HG03575 (cell line): ENCODE measurements around the gene KCNJ15.

ENCODE experiments used
- ATAC-seq: cut with Tn5 transposase; IDR thresholded peaks from one replicate; pipeline ENCODE4 v1.9.1; 2021; ENCODE audit not compliant: unreplicated experiment, insufficient number of reproducible peaks, low FRiP score; ENCODE audit errors: extremely low read depth

Gene KCNJ15

DNA sequence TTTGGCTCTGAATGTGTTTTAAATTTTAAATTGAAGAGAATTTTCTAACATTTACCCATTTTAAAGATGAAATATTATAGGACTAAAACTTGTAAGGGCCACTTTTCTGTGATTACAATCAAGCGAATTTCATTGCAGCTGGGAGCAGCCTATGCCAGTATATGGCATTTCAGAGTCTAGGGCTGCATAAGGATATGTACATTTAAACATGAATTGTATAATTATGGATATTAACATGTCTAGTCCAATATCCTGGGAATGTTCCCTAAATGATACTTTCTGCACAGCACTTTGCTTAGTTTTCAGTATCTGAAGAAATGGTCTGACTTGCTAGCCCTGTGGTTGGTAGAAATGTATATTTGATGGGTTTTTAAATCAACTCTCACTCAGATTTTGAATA lies 8.4 kb downstream of the KCNJ15 start:
- ATAC-seq = no peak

DNA sequence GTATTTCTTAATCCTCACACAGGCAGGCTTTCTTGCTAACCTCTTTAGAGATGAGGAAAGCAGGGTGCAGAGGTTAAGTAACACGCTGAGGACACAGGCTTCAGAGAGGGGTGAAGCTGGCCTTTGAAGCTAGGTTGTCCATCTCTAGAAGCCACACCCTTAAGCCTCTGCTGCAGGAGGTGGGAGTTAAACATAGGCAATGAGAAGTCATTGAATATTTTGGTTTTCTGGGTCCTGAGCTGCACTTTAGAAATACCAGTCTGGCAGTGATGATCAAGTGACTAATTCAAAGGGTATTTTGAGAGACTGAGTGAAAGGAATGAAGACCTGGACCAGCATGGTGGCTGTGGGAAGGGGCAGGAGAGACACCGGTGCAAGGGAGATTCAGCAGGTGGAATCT lies 9.9 kb downstream of the KCNJ15 start:
- no peak for ATAC-seq

DNA sequence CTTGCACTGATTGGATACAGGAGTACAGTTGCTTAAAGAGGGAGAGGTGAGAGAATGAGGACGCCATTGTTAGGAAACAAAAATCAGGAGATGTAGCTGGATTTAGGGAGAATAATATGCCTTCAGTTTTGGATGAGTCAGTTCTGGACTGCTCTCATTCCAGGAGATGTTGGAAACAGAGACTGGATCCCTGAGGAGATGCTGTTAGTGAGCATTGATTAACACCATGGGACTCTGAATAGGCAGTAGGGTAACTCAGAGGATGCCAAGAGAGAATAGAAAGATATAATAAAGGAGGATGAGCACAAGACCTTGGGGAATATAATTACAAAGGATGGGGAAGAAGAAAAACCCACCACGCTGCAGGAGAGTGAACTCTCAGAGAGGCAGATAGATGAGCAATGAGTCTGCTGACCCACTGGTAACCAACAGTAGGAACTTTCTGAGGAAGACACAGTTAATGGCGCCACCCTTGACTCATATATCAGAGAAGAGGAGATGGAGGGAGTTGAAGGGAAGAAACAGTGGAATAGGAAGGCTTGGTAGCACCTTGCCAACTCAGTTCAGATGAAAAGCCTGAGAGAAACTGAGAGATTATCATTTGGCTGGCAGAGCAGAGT lies 10.5 kb downstream of the KCNJ15 start:
- ATAC-seq = no peak

DNA sequence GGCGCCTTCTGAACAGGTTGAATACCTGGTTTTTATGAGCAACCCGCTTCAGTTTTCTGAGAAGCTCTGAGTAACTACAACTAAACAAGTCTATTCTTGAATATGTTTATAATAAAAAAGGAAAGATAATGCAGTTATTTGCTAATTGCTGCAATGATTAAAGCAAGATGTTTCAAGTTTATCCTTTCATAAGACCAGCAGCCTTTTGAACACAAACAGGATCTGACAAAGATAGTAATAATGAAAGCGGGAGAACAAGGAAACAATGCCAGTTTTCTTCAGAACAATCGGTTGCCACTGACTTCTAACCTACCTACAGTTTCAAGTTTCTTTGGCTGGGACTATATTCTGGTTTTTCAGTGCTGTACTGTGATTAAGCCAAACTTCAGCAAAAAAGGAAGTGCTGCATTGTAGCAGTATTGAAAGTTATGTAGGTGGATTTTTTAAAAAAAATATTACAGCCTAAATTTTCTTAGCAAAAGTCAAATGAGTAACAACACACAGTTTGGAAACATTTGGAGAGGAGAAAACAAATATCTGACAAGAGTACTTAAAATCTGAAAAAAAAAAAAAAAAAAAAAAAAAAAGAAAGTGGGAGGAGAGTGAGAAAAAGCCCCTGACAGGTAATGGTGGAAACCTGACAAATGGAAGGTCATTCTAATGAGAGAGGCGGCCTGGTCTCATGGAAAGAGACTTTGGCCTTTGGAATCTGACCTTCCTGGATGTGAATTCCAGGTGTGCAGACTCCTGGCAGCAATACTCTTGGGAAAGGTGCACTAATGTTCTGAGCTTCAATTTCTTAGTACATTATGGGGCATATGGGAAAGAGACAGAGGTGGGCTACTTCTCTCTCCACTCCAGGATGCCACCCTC lies 11.4 kb downstream of the KCNJ15 start:
- no peak for ATAC-seq

DNA sequence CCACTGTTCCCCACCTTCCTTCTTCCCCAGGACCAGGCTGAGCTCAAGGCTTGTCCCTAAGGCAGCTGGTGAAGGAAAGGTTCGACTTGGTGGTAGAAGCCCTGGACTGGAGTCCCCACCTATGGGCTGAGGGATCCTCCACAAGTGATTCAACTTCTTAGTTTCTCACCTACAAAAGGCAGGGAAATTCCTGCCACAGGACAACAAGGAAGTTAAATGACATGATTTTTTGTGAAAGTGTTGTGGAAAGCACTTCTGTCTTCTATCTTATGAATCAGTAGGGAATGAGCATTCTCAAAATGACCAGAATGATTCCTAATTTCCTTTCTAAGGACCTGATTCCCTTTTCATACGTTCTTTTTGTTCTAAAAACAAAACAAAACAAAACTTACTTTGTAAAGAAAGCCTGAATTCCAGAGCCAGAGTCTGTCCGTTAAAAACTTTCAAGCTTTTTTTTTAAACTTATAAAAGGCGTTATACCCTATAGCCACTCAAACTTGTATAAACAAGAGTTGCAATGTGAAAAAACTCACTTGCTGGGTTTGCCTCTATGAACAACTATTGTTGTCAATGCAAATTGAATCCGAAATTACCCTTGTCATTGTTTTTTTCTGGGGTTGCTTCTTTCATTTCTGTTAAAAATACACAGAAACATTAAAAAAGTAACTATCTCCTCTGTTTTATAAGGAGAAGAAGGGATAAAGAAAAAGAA lies 12.2 kb downstream of the KCNJ15 start:
- no peak for ATAC-seq

DNA sequence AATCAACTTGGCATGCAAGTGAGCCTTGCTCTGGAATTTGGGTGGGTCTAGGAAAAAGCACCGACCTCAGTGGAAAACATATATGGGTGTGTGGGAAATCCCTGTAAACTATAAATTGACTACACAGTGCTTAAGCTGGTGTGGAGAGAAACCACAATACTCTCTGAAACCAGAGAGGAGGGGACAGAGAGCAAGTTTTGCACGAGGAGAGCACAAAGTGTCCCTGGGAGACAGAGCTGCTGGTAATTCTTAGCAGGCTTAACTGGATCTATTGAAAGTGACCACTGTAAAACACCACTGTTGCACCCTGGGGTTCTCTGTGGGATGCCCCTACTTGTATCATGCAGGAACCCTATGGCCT lies 12.8 kb downstream of the KCNJ15 start:
- ATAC-seq = no peak

DNA sequence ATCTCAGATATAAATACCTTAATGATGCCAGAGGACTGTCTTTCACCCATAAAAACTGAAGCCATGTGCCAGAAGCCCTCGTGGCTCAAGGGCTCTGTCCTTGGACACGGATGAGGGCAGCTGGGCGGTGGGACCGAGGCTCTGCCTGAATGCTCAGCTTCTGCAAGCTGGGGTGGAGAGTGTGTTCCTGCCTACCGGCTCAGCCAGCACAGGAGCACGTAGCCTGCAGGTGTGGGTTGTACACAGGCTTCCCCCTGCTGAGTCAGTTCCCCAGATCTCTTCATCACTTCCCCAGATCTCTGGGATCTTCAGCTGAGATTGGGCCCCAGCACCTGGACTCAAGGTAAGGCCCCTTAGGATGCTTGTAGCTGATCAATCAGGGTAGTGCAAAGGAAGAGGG lies 15.4 kb downstream of the KCNJ15 start:
- no peak for ATAC-seq

DNA sequence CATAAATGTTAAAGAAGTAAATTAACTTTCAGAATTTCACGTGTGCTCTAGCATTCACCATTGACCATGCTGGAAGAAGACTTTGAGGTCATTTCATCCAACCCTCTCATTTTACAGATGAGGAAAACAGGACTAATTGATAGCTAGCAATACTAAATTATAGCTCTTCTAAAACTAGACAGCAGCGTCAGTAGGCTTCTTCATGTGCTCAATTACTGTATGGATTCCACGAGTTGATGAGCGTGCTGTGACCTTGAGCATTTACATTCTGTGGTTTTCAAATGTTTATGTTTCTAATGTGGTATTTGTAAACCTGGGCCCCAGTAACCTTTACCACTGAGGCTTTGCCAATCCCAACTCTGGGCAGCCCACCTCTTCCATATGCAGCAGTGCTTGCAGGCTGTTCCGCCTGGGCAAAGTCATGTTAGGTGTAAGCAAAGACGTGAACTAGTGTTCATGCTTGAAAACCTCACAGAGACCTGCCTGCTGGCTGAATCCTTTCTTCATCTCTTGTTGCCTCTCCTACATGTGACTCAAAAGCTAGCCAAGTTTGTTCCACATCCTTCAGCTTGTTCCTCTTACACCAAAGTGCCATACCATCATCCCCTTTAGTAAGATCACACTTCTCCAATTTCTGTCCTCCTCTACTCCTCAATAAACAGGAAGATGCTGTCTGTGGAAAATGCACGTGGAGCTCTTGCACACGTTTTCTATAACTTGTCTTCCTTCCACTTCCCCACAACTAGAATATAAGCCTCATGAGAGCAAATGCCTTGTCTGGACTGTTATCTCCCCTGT lies 17.2 kb downstream of the KCNJ15 start:
- ATAC-seq = no peak

DNA sequence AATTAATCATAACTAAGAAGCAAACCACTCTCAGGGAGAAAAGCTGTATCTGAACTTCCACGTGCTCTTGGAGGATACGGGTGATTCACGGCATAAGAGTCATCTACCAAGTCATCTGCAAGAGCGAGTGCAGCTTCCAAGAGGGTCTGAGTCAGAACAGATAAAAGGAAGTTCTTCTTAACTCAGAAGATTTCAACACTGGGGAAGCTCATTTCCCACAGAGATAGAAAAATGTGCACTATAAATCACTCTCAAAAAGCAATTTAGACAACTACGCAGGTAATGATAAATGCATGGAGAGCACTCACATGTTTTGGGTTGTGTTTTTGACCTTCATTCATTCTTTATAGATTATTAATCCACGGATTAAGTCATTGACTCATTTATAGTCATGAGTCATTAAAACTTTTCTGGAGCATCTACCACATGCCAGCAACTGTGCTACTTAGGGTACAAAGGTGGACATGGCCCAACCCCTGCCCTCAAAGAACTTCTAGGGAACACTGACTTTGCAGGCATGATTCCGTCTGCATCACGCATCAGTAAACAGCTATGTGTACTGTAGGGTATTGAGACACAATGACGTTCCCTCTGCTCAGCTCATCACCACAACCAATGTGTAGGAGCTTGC lies 20.8 kb downstream of the KCNJ15 start:
- ATAC-seq = no peak

DNA sequence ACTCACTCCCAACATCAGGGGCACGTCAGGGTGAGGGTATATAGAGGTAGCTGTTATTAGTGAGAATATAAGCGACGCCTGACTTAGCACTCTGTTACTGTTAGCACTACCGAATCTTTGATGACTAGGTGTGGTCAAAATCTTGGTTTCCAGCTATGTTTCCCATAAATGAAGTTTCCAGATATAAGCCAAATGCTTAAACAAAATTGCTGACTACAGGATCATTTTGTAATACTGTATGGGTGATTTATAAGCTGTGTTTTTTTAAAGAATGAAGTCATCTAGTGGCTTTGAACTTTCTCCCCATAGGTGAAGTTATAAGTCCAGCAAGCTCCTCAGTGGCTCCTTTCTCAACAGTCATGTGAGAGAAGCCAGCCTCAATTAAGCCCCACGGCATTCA lies 23.7 kb downstream of the KCNJ15 start:
- no peak for ATAC-seq

DNA sequence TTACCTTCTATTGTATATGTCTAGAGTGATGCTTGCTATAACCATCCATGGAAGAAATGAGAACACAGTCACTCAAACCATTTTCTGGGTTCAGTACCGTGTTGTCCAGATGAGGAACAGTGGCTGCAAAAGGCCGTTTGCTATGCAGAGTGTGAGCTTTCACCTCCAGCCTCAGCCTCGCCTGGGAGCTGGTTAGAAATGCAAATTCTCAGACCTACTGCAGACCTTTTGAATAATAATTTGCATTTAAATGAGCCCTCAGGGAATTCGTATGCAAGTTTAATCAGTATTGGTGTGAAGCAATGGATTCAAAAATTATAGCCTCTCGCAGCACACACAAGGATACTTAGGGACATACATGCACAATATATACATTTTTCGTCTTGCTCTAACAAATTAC lies 24.1 kb downstream of the KCNJ15 start:
- no peak for ATAC-seq

DNA sequence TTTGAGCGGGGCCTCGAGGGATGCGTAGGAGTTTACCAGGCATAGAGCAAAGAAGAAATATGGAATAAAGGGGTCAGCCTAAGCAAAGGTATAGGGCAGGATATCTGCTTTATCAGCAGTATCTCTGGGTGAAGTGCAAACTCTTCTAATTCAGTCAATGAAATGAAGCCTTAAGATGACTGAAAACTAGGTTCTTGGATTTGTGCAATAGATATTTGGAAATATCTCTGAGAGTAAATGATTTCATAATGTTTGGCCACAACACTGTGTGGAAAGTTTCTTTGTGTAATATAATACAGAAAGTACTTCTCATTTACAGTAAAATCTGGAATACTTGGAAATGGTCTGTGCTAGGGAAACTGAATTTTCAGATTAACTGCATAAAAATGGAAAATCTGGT lies 26.1 kb downstream of the KCNJ15 start:
- no peak for ATAC-seq

DNA sequence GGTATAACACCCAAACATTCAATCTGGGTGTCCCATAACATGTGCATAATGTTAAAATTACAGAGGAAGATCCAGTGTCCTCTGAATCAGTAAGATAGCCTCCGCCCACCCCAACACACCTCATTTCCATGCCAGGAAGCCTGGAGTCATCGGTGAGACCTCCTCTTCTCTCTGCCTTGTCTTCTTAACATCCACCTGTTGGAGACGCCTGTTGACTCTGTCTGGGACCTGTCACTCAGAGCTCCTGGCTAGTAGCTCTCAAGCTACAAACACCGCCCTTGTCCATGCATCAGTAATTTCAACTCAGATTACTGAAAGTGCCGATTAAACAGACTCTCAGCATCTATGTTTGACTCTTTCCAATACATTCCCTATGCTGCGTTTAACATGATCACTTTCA lies 27.4 kb downstream of the KCNJ15 start:
- no peak for ATAC-seq

DNA sequence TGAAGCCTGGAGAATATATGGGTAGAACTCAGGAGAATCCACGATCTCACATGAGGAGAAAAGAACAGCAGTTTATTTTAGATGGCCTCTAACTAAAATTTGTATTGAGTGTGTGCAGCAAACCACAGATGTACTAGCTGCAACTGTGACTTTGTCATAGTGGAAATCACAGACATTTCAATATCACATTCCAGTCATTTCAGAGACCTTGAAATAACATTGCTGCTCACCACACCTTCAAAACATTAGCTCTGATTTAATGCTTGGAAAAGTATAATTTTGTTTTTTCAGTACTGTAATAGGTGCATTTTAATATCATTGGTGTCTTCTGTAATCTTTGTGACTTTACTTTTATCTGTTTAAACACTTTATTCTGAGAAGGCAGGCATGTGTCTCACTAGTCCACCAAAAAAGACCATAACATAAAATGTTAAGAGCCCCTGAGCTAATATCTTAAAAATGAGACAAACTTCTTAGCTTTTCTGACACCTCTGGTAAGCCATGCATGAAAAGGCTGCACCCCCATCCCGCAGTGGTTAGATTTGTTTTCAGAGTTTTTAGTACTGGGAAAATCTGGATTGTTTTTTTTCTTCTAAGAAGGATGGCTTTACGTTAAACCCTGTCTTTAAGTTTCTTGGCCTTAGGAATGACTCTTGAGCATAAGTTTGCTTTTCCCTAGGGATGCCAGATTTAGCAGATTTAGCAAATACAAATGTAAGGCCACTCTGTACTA lies 30.1 kb downstream of the KCNJ15 start:
- no peak for ATAC-seq

DNA sequence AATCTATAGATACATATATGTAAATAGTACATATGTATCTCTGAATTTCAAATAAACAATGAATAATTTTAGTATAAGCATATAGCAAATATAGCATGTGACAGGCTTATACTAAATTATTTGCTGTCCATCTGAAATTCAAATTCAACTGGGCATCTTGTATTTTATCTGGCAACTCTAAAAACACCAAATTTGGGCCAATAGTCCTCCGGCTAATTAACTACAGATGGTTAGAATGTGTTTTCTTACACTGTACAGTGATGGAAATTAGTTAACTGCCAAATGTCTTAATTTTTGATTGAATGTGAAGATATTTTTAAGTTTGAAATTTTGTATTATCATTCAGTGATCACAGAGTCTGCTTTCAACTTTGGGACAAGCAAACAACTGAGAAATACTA lies 30.7 kb downstream of the KCNJ15 start:
- no peak for ATAC-seq

DNA sequence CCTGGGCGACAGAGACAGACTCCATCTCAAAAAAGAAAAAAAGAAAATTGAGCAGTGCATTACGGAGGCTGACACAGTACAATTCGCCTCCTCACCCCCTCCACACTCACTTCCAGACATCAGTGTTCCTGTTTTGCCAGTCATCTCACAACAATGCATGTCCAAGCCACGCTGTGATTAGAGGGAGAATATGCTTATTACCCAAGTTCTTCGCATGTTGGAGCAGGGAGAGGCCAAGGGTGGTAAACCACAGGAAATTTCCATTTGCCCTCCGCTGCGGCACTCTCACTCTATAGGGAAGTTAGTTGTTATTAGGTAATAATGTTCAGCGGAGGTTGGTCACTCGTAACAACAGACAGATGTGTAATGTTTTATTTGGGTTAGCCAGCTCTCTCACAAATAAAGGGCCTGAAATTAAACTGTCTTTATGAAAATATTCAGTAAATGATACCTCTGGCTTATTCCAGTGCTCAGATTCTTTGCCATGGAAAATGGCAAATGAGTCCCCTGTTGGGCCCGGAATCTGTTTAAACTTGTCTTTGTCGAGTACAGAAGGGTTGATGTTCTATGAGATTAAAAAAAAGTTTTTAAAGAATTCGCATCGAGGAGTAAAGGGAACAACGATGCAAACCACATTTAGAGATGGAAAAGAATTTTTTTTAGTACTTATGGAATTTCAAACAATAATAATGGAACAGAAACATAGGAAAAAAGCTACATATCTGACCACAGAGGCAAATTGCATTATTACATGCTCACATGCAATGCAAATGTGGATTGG lies 33.1 kb downstream of the KCNJ15 start:
- no peak for ATAC-seq

DNA sequence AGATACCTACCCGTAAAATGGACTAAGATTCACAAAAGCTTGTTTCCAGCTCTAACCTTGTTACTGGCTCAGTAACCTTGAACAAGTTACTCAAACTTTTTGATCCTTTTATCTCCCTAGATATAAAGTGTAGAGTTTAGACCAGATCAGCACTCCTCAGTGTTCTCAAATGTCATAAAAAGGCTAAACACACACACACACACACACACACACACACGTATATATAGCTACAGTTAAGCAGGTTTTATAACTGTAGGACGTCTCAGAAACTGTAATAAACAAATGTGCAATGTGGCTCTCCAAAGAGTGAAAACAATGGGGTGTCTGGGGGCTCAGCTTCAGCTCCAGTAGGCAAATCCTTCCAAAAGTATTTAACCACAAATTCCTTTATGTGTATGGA lies 34.0 kb downstream of the KCNJ15 start:
- ATAC-seq = no peak

DNA sequence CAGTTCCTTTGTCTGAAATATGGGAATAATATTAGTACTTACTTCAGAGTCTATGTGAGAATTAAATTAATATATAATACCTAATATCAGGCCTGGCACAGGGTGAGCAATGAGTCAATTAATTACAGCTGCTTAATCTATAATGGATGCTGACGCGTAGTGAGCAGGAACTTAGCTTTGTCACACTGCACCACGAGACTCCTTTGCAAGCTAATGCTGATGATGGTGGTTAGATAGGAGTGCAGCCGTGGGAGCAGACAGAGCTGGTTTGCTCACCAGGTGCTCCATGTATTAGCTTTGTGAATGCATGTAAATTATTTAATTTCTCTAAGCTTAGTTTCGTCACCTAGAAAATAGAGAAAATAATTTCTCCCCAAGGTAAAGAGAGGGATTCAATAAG lies 35.1 kb downstream of the KCNJ15 start:
- no peak for ATAC-seq
